Left lobe of liver (tissue), 2 donors: Measurements from ENCODE around the gene DNAH11. TPM values are rescaled to one million over a fixed set of nuclear protein-coding genes. Genes with fewer than 3 reads are reported as not detected.

Experiments used
- ATAC-seq: fragments of 200-7000 bp; cut with Tn5 transposase; one replicate; pipeline ENCODE4 v1.9.1; 2020; ENCODE audit warnings: mild to moderate bottlenecking, moderate library complexity
- DNase-seq: peaks from one replicate; pipeline ENCODE4 v3.0.0-alpha.2; 2020; ENCODE audit warnings: low spot score
- total RNA-seq: library from RNA; stranded (reverse); gene quantifications from one replicate; pipeline ENCODE4 v1.2.1, GENCODE V29; 2021
- donor health status: DM: no; HTN: no; CAD: no; lungs with moderate emphysema.
- donor health status: DM: no; HTN: yes; CAD: no.

DNAH11 gene
- total RNA-seq, 1 donor from 2014 or later = 1.7 TPM

DNA sequence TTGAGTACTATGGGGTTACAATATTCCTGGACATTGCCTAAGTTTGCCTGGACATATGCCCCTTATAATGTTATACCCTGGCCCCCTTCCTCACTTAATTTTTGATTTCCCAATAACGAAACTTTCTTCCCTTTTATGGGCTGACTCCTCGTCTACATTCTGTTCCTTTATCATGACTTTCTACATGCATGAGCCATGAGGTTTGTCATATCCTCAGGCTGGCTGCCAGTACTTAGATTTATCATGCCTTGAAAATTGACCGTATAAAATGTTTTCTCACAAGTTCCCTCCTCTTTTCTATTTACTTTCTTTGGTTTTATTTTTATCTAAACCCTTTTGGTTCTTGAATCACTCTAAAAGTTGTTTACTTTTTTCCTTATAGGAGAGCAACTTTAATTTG is 4.7 kb downstream of the DNAH11 start:
- ATAC-seq (no peak), DNase-seq (no peak)

DNA sequence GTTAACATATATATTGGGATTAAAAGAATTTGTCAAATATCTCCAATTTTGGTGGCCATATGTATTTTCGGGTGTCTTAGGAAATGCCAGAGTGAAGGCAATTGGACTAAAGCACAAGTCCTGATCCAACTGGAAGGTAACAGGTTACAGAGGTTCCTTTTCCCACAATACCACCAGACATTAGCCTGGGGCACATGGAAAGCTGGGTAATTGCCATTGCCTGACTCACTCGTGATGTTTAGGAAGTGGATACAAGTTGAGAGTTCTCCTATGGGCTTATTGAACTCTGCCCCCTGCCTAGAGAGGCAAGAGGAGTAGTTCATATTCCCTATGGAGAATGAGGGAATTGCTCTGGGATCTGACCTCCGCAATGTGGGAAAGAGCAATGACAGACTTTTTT is 5.7 kb downstream of the DNAH11 start:
- ATAC-seq (no peak), DNase-seq (no peak)

- no peak for ATAC-seq
- DNase-seq = no peak
Measured at GRCh38 chr7:21550076-21550475, 7.2 kb downstream of the DNAH11 start.

GRCh38 chr7:21550821-21551531 is 8.1 kb downstream of the DNAH11 start:
- DNase-seq (no peak), ATAC-seq (no peak)

DNA sequence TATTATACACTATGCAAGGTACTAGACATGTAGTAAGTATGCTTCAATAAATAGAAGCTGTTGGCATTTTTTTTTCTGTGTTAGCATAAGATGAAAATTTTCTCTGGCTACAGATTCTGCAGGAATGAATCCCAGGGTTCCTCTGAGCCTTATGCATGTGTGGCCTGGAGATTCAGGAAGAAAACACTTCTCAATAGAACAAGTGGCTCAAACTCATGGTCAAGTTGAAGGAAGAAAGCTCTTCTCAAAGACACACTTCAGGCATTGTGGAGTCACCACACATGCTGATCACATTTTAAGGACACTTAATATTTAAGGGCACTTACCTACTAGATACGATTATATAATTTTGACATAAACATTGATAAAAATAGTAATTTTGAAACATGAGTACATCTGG is 19.5 kb downstream of the DNAH11 start:
- ATAC-seq (no peak), DNase-seq (no peak)

DNA sequence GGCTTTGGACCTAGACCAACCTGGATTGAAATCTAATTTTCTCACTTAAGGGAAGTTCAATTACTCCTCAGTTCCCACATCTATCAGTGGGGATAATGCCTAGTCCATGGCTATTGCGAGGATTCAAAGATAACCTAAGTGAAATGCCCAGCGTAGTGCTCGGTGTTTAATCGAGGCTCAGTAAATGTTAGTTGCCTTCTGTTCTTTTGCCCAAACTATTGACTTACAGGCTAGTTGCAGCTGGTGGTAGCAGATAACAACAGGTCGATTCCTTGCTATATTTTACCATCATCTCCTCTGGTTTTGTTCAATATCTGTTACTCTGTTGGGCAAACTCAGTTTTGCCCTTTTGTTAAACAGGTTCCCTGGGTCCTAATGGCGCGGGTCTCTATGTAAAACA is 22.8 kb downstream of the DNAH11 start:
- ATAC-seq (peak; percentile 73), DNase-seq (no peak)

DNA sequence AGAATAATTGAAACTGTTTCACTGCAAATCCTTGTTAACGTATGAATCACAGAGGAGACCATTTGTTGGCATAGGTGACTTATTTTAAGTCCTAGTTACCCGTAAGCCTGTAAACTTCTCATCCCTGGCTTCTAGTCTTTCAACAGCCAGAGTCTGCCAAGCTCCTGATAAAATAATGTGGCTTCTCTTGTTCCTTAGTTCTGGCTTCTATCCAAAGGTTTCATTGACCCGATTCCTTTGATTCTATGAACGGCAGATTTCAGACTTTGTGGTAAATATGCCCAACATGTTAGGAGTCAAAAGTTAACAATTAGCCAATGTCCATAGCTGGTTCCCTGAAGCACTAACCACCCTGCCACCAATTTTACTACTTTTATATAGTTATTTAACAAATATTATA is 23.3 kb downstream of the DNAH11 start:
- DNase-seq (peak; percentile 52), ATAC-seq (peak; percentile 85)

DNA sequence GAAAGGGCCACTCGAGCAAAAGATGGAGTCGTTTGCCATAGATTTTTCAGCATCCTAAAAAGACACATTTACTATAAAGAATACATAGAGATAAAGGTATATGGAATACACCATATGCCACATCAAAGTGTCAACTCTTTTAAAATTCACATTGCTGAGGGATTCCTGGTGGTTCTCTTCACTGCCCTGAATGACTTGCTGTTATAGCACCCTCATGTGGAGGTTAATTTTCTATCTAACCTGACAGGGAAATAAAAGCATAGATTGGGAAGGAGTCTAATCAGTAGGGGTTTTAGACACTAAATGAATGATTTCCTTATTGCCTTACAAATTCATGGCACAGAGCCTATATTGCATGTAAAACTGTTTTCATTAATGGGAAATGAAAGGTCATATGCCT is 25.9 kb downstream of the DNAH11 start:
- DNase-seq (no peak), ATAC-seq (peak; percentile 66)

- peak; percentile 77 for ATAC-seq
- peak; percentile 53 for DNase-seq
Measured at GRCh38 chr7:21572331-21573313, 29.8 kb downstream of the DNAH11 start.

DNA sequence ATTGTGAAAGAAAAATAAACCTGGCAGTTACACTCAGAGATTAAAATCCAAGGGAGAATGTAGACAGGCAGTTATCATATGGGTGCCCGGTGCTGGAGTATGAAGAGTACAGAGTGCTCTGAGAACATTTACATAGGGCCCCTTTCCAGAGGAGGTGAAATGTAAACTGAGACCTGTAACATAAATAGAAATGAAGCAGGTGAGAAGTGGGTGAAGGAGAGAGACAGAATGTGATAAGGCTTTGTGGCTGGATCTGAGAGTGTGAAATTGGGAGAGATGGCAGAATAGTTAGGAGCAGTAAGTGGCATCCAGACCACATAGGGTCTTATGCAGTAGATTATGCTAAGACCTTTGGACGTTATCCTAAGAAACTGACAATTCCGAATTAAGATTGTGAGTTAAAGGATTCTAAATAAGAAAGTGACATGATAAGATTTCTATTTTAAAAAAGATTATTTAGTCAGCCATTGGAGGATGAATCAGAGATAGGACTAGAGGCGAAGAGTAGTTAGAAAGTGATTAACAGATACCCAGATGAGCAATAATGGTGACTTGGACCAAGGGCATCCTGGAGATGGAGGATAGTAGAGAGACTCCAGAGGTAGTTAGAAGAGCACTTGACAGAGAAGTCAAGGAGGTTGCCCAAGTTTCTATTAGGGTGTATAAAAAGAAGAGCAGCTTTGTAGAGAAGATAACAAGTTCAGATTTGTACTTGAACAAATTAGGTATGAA is 36.7 kb downstream of the DNAH11 start:
- no peak for DNase-seq
- no peak for ATAC-seq

GRCh38 chr7:21580073-21580521 is 37.3 kb downstream of the DNAH11 start:
- ATAC-seq (peak; percentile 82), DNase-seq (no peak)

GRCh38 chr7:21585070-21585724 is 42.4 kb downstream of the DNAH11 start:
- ATAC-seq = no peak
- DNase-seq = no peak

DNA sequence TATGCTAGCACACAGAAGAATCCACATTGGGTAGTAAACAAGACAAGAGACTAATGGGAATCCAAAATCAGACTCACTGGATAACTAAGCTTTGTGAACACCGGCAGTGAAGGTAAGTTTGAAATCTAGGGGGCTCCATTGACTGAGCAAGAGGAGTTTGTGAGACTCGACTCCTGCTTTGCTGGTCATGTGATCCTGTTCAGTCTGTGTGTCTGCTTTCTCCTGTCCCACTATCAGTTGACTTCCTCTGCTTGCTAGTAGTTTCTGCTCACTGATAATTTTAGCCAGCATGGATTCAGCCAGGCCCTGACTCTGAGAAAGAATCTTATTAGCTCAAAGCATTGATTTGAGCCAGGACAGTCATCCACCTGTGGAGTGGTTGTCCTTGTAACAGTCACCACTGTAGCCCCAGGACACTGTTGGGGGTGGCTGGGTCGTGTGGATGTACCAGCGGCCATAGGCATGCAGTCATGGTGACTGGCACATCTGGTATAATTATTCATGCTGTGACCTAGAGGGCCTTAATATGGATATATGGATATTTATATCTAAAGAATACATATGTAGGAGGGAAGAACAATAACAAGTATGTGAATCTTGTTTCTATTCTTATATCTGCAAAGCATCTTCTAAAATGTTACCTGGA is 44.4 kb downstream of the DNAH11 start:
- no peak for ATAC-seq
- DNase-seq = no peak

DNA sequence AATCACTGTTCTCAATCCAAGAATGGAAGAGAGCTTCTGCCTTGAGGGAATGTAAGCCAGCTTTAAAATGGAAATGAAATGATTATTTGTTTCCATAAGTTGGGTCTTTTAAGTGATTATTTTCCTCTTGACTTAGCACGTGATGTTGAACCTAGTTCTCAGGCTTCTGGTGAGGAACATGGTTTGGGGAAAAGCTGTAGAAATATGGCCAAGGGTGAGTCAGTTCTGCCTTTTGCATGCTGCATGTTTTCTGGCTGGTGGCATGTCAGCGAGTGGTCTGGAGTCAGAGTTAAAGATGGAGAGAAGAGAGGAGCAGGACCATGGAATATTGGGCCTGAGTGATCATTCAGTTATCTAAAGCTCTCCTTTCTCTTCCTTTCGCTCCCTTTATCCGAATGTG is 54.0 kb downstream of the DNAH11 start:
- DNase-seq (no peak), ATAC-seq (no peak)

DNA sequence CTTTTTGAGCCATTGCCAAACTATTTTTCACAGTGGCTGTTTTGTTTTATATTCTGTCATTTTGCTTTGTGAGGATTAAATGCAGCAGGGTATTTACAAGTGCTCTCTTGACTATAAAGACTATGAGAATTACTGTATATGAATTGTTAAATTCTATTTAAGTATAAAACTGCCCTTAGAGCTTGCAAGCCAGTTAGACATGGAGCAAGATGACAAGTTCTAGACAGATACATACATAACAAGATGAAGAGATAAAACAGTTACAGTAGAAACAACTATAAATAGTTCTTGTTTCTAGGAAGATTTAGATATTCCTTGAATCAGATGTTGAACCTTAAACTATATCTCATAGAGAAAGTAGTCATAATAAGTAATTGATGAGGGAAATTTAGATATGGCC is 60.6 kb downstream of the DNAH11 start:
- ATAC-seq = no peak
- no peak for DNase-seq

DNA sequence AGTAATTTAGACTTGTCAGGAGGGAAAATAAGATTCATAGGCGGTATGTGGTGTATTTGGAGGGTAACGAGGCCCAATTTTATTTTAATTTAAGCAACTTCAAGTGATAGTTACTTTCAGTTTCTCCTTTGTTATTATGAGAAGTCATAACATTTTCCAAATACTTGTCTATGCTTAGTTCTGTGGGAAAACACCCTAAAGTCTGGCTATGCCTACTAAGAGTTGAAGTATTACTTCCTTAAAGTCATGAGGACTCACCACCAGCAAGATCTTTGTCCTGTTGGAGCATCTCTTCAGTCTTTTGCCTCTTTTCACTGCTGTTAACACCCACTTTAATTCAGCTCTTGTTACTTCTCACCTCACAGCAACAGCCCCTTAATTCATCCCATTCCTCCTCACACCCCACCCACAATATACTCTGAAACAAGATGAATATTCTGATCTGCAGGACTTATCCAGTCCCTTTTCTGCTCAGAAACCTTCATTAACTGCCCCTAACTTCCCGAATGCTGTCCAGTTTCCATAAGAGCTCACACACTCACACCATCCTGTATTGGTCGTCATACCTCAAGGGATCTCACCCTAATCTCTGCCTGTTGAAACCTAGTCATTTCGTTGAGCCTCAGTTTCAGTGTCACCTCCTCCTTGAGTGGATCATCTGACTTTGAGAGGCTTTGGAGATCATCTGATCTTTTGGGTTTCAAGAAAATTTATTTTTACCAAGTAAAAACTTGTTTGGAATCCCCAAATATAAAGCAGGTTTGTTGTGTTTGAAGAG is 61.3 kb downstream of the DNAH11 start:
- no peak for ATAC-seq

GRCh38 chr7:21605008-21605585 is 62.3 kb downstream of the DNAH11 start:
- ATAC-seq (peak; percentile 92), DNase-seq (no peak)

More for the DNA sequence above, 61.3 kb downstream of the DNAH11 start:
- no peak for DNase-seq

DNA sequence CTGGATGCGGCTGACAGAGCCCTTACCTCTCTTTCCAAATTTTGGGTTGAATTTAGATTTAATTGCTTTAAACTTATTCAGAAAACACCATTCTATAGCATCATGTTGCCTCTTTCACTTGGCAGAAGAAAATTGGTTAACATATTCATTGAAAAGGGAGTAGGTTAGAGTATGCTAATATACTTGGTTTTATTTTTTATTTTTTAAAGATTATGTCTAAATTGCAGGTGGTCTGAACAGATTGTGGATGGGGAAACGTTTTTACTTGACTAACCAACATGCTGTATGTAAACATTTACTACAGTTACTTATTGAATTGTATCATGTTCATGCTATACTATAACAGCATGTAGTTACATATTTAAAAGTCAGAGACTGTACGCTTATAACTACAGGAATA is 65.6 kb downstream of the DNAH11 start:
- ATAC-seq (no peak), DNase-seq (no peak)

GRCh38 chr7:21611129-21611528 is 68.3 kb downstream of the DNAH11 start:
- DNase-seq = peak; percentile 81

More at GRCh38 chr7:21611129-21611528, 68.3 kb downstream of the DNAH11 start:
- peak; percentile 93 for ATAC-seq
